ENCODE measurements around the gene TOPAZ1. TPM values are rescaled to one million over a fixed set of nuclear protein-coding genes. Genes with fewer than 3 reads are reported as not detected.

Gene TOPAZ1
- total RNA-seq, 1 experiment from 2014 or later: not detected

DNA sequence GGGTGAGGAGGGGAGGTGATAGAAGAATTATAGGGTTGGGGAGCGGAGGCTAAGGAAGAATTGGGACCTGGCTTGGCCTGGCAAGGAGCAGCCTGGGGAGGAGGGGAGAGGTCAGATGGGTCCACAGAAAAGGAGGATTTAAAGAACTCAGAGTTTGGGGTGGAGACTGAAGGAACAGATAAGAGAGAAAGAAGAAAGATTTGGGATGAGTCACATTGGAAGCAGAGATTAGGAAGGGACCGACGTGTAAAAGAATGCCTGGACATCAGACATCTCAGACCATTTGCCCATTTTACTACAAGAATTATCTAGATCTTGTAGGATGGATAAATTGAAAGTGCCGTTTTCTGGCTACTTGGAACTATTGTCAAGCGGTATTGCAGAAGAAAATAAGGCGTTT, 107.3 kb downstream of the TOPAZ1 start:
- Histone ChIP-seq H3K9me2 (replicated peaks; ENCODE audit: low read length) (no peaks in the 10 kb centered on the region), H3K4me3 (ENCODE audit: low read length) (no peak overlapping the region), H3K9me3 (ENCODE audit: low read length) (no peaks in the 10 kb centered on the region), H3K36me3 (ENCODE audit: low read depth, low read length) (no peaks in the 10 kb centered on the region), H3K27ac (ENCODE audit: low read length) (no peak overlapping the region), H2AFZ (ENCODE audit: low read length) (no peak overlapping the region), H4K20me1 (ENCODE audit: low read length) (no peaks in the 10 kb centered on the region), H3K4me2 (ENCODE audit: low read length) (no peak overlapping the region), H3K4me1 (ENCODE audit: insufficient read depth, low read length) (no peaks in the 10 kb centered on the region), H3K9ac (ENCODE audit: low read length) (no peak overlapping the region), H3F3A (ENCODE audit: low read length, unreplicated experiment) (no peaks in the 10 kb centered on the region), H3K79me2 (ENCODE audit: low read length) (no peaks in the 10 kb centered on the region; the same call in 1 of the 2 replicates), H3K27me3 (ENCODE audit: low read length) (no peaks in the 10 kb centered on the region)
- no peak for ATAC-seq
- intact Hi-C loops (cut with micrococcal nuclease): no loop called here
- no peak for TF ChIP-seq EZH2phosphoT487 (IDR thresholded peaks at IDR 0.05; ENCODE audit: borderline replicate concordance, low read length)
- TF ChIP-seq, protein P1, sequence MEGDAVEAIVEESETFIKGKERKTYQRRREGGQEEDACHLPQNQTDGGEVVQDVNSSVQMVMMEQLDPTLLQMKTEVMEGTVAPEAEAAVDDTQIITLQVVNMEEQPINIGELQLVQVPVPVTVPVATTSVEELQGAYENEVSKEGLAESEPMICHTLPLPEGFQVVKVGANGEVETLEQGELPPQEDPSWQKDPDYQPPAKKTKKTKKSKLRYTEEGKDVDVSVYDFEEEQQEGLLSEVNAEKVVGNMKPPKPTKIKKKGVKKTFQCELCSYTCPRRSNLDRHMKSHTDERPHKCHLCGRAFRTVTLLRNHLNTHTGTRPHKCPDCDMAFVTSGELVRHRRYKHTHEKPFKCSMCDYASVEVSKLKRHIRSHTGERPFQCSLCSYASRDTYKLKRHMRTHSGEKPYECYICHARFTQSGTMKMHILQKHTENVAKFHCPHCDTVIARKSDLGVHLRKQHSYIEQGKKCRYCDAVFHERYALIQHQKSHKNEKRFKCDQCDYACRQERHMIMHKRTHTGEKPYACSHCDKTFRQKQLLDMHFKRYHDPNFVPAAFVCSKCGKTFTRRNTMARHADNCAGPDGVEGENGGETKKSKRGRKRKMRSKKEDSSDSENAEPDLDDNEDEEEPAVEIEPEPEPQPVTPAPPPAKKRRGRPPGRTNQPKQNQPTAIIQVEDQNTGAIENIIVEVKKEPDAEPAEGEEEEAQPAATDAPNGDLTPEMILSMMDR (conservative IDR thresholded peaks at IDR 0.05; ENCODE audit: low read depth, low read length): no peak
- TF ChIP-seq EZH2 (IDR thresholded peaks at IDR 0.05; ENCODE audit: low read length, unreplicated experiment): no peak
- POLR2A ChIA-PET (ENCODE audit: unreplicated experiment): no interaction called here
- no TSS peak for BruUV-seq (replicated peaks)
- CTCF ChIA-PET: no interaction called here
- no peak for DNase-seq

DNA sequence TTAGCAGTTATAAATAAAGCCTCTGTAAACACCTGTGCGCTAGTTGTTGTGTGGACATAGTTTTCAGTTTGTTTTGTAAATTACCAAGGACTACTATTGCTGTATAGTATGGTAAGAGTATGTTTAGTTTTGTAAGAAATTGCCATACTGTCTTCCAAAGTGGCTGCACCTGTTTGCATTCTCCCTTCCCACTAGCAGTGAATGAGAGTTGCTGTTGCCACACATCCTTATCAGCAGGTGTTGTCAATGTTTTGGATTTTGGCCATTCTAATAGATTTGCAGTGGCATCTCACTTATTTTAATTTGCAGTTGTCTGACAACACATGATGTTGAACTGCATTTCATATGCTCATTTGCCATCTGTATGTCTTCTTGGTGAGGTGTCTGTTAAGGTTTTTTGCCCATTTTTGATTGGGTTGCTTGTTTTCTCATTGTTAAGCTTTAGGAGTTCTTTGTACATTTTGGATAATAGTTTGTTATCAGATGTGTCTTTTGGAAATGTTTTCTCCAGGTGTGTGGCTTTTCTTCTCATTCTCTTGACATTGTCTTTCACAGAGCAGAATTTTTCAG, 111.8 kb downstream of the TOPAZ1 start:
- Histone ChIP-seq H3K4me3 (ENCODE audit: low read length) (no peak overlapping the region), H3K79me2 (ENCODE audit: low read length) (no peaks in the 10 kb centered on the region; the same call in 1 of the 2 replicates), H3K4me2 (ENCODE audit: low read length) (no peak overlapping the region), H2AFZ (ENCODE audit: low read length) (no peak overlapping the region), H3K27me3 (ENCODE audit: low read length) (no peaks in the 10 kb centered on the region), H3K36me3 (ENCODE audit: low read depth, low read length) (no peaks in the 10 kb centered on the region), H3K9ac (ENCODE audit: low read length) (no peak overlapping the region), H3K27ac (ENCODE audit: low read length) (no peak overlapping the region), H4K20me1 (ENCODE audit: low read length) (no peaks in the 10 kb centered on the region), H3K9me3 (ENCODE audit: low read length) (no peaks in the 10 kb centered on the region), H3K4me1 (ENCODE audit: insufficient read depth, low read length) (peaks cover 11% of the 10 kb centered on the region), H3F3A (ENCODE audit: low read length, unreplicated experiment) (no peaks in the 10 kb centered on the region), H3K9me2 (replicated peaks; ENCODE audit: low read length) (no peaks in the 10 kb centered on the region)
- ChIA-PET POLR2A (ENCODE audit: unreplicated experiment) (no interaction called here), CTCF (no interaction called here)
- BruUV-seq (replicated peaks): no TSS peak
- TF ChIP-seq, protein P1 (conservative IDR thresholded peaks at IDR 0.05; ENCODE audit: low read depth, low read length): no peak
- TF ChIP-seq EZH2phosphoT487 (IDR thresholded peaks at IDR 0.05; ENCODE audit: borderline replicate concordance, low read length) (no peak), EZH2 (IDR thresholded peaks at IDR 0.05; ENCODE audit: low read length, unreplicated experiment) (no peak)
- ATAC-seq: no peak
- DNase-seq: no peak
- intact Hi-C loops (cut with micrococcal nuclease): no loop called here

DNA sequence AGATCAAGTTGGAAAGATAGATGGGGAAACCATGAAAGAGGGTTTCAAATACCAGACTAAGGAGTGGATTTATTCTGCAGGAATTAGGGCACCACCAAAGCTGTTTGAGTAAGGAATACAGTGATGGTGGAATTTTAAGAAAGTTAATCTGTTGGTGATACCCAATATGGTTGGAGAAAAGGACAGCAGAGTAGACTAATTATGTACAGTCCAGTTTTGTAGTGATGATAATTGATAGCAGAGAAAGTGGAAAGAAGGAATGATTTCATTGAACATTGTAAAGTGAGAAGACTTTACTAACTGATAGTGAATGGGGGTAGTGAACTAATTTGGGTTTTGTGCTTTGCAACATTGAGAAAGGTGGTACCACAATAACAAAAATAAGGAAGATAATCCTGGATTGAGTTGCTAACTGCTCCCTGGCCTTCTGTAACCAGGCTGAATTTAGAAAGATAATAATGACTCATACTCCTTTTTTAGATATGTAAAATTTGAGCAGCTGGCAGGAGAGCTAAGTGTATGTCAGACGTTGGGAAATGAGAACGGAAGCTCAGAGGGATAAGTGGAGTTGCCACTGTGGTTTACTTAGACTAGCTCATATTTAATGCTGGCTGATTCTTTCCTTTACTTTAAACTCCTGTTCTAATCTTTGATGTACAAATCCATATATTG, 113.8 kb downstream of the TOPAZ1 start:
- BruUV-seq (replicated peaks): no TSS peak
- no peaks in the 10 kb centered on the region for H3K9me2 ChIP-seq (replicated peaks; ENCODE audit: low read length)
- POLR2A ChIA-PET (ENCODE audit: unreplicated experiment): no interaction called here
- H4K20me1 ChIP-seq (ENCODE audit: low read length): no peaks in the 10 kb centered on the region
- H2AFZ ChIP-seq (ENCODE audit: low read length): no peak overlapping the region
- H3K4me1 ChIP-seq (ENCODE audit: insufficient read depth, low read length): peaks cover 11% of the 10 kb centered on the region
- intact Hi-C loops (cut with micrococcal nuclease): no loop called here
- TF ChIP-seq, protein P1 (conservative IDR thresholded peaks at IDR 0.05; ENCODE audit: low read depth, low read length): no peak
- TF ChIP-seq EZH2 (IDR thresholded peaks at IDR 0.05; ENCODE audit: low read length, unreplicated experiment) (no peak), EZH2phosphoT487 (IDR thresholded peaks at IDR 0.05; ENCODE audit: borderline replicate concordance, low read length) (no peak)
- no peaks in the 10 kb centered on the region for H3K27me3 ChIP-seq (ENCODE audit: low read length)
- peak; percentile 60 for DNase-seq
- no peaks in the 10 kb centered on the region; the same call in 1 of the 2 replicates for H3K79me2 ChIP-seq (ENCODE audit: low read length)
- H3K36me3 ChIP-seq (ENCODE audit: low read depth, low read length): peaks cover 3% of the 10 kb centered on the region; the same call in 1 of the 2 replicates
- H3K9me3 ChIP-seq (ENCODE audit: low read length): no peaks in the 10 kb centered on the region
- no peak overlapping the region for H3K4me2 ChIP-seq (ENCODE audit: low read length)
- H3K4me3 ChIP-seq (ENCODE audit: low read length): no peak overlapping the region
- no peak overlapping the region for H3K27ac ChIP-seq (ENCODE audit: low read length)
- CTCF ChIA-PET: interaction anchor here (0.5 kb wide), 1 partner anchor 424 kb away, joined by 3 read pairs; no protein-coding TSS in a partner anchor
- no peaks in the 10 kb centered on the region for H3F3A ChIP-seq (ENCODE audit: low read length, unreplicated experiment)
- peak; percentile 99 for ATAC-seq
- H3K9ac ChIP-seq (ENCODE audit: low read length): no peak overlapping the region
